ENCODE measurements around the gene MFSD1. TPM values are rescaled to one million over a fixed set of nuclear protein-coding genes. Genes with fewer than 3 reads are reported as not detected.

Gene MFSD1
- total and polyA plus RNA-seq, 9 of the 15 experiments (the other 6 are each of a cell fraction or from before 2014, with no cell fraction given), result 8.7 to 49.5 (median 28.6) TPM

GRCh38 chr3:158847452-158847821, 45.6 kb downstream of the MFSD1 start:
- Histone ChIP-seq H3K36me3 (ENCODE audit: control insufficient read depth, insufficient read depth, low read length) (no peaks in the 10 kb centered on the region), H3K9ac (ENCODE audit: insufficient read depth in 1 of 2, low read depth in 2 of 2, low read length in 2 of 2) (no peak overlapping the region), H3K4me2 (ENCODE audit: insufficient read depth, low read length) (no peak overlapping the region), H3K27ac (ENCODE audit: extremely low read depth, low read depth, low read length) (no peak overlapping the region), H4K20me1 (replicated peaks; ENCODE audit: control insufficient read depth, insufficient read depth, low read length) (no peaks in the 10 kb centered on the region), H2AFZ (ENCODE audit: low read depth, low read length) (no peak overlapping the region), H3K4me1 (replicated peaks in 1 of 2; ENCODE audit: control insufficient read depth in 2 of 2, insufficient read depth in 2 of 2, low read length in 2 of 2) (no peaks in the 10 kb centered on the region), H3K9me1 (ENCODE audit: control insufficient read depth, insufficient read depth, low read length) (no peaks in the 10 kb centered on the region), H3K9me3 (replicated peaks; ENCODE audit: control insufficient read depth, insufficient read depth, low read depth, low read length) (no peaks in the 10 kb centered on the region), H3K4me3 (no peak overlapping the region), H3K27me3 (ENCODE audit: control insufficient read depth in 2 of 2, insufficient read depth in 2 of 2, low read length in 2 of 2) (peaks cover 4 to 11% of the 10 kb centered on the region in 2 experiments; a peak in 3 of 5 replicates), H3K79me2 (ENCODE audit: control insufficient read depth, insufficient read depth, low read length) (no peaks in the 10 kb centered on the region)
- no peak for FAIRE-seq
- CTCF ChIA-PET (ENCODE audit: low intra/inter-chr PET ratio), result no interaction called here
- no peak for ATAC-seq
- no peak for TF ChIP-seq RERE (CRISPR knock-in tag; IDR thresholded peaks at IDR 0.05; ENCODE audit: borderline replicate concordance)
- TF ChIP-seq CHD1 (IDR thresholded peaks at IDR 0.05; ENCODE audit: low read length), result no peak
- TF ChIP-seq NEUROD1 (IDR thresholded peaks at IDR 0.05; ENCODE audit: borderline replicate concordance, low read depth, low read length, partially characterized antibody), result no peak
- no peak for TF ChIP-seq ZNF780A (CRISPR knock-in tag; IDR thresholded peaks at IDR 0.05)
- no peak for TF ChIP-seq HCFC1 (IDR thresholded peaks at IDR 0.05; ENCODE audit: low read depth, low read length)
- TF ChIP-seq NFIC (IDR thresholded peaks at IDR 0.05), result no peak
- TF ChIP-seq SRSF1 (IDR thresholded peaks at IDR 0.05; ENCODE audit: low read depth, low read length), result no peak
- no peak for TF ChIP-seq NCOA1 (IDR thresholded peaks at IDR 0.05; ENCODE audit: low read depth)
- TF ChIP-seq ZKSCAN3 (CRISPR knock-in tag; IDR thresholded peaks at IDR 0.05), result no peak
- TF ChIP-seq DEAF1 (CRISPR knock-in tag; IDR thresholded peaks at IDR 0.05), result no peak
- DNase-seq (ENCODE audit: extremely low read depth in 1 of 4, low spot score in 3 of 4), result no peak
- POLR2A ChIA-PET, result no interaction called here
- BruUV-seq (replicated peaks), result no TSS peak
- WGBS (ENCODE audit: insufficient coverage, low coverage, missing lambda C conversion rate), result 0% methylated on average over 3 of the region's 4 CpGs
- intact Hi-C loops (cut with micrococcal nuclease) (loop anchor here (5.0 to 10.0 kb wide), 2 partner anchors 65 to 1157 kb away; no protein-coding TSS in a partner anchor), in situ Hi-C loops (cut with MboI) (loop anchor here (5.0 to 25.0 kb wide), 2 partner anchors 410 to 965 kb away; no protein-coding TSS in a partner anchor)

All from K562 (cell line).